Neural progenitor cell (in vitro differentiated cells): ENCODE measurements around the gene MTREX. TPM values are rescaled to one million over a fixed set of nuclear protein-coding genes. Genes with fewer than 3 reads are reported as not detected.

ENCODE experiments used
- DNase-seq: peaks from one replicate; pipeline ENCODE4 v3.0.0-alpha.2; 2016; ENCODE audit warnings: low spot score
- H2AFZ ChIP-seq: fragments of 200-600 bp; sonication (generic); replicated peaks from 2 replicates; pipeline ENCODE4 v1.6.1; 2016; ENCODE audit warnings: antibody characterized with exemption
- H3F3A ChIP-seq: fragments of 200-600 bp; sonication (generic); 2 replicates; pipeline ENCODE4 v1.6.1; 2016; ENCODE audit warnings: antibody characterized with exemption, low read depth
- H3K27ac ChIP-seq: fragments of 200-600 bp; sonication (generic); 2 replicates; pipeline ENCODE4 v1.5.1; 2016; ENCODE audit warnings: mild to moderate bottlenecking
- H3K27me3 ChIP-seq: fragments of 200-600 bp; sonication (generic); 2 replicates; pipeline ENCODE4 v1.6.1; 2016; ENCODE audit warnings: mild to moderate bottlenecking, moderate library complexity
- H3K36me3 ChIP-seq: fragments of 200-600 bp; sonication (generic); 2 replicates; pipeline ENCODE4 v1.5.1; 2016
- H3K4me1 ChIP-seq: fragments of 200-600 bp; sonication (generic); 2 replicates; pipeline ENCODE4 v1.6.1; 2016; ENCODE audit warnings: mixed run types
- H3K4me2 ChIP-seq: fragments of 200-600 bp; sonication (generic); 2 replicates; pipeline ENCODE4 v1.6.1; 2016
- H3K4me3 ChIP-seq: fragments of 200-600 bp; sonication (generic); 2 replicates; pipeline ENCODE4 v1.5.1; 2016
- H3K79me2 ChIP-seq: fragments of 200-600 bp; sonication (generic); 2 replicates; pipeline ENCODE4 v1.6.1; 2016; ENCODE audit warnings: low read depth
- H3K9ac ChIP-seq: fragments of 200-600 bp; sonication (generic); 2 replicates; pipeline ENCODE4 v1.6.1; 2016
- H3K9me3 ChIP-seq: fragments of 200-600 bp; sonication (generic); 2 replicates; pipeline ENCODE4 v1.5.1; 2016; ENCODE audit warnings: low read depth
- H4K20me1 ChIP-seq: fragments of 200-600 bp; sonication (generic); 2 replicates; pipeline ENCODE4 v1.6.1; 2016; ENCODE audit warnings: low read depth
- H3K27ac Mint-ChIP-seq: 3 replicates; pipeline ENCODE4 v1.8.0; 2021; ENCODE audit warnings: mixed read lengths
- H3K27me3 Mint-ChIP-seq: 2 replicates; pipeline ENCODE4 v1.8.0; 2022; ENCODE audit warnings: low read depth, mild to moderate bottlenecking, inconsistent platforms, moderate library complexity, mixed read lengths; ENCODE audit not compliant: insufficient read depth
- H3K36me3 Mint-ChIP-seq: 3 replicates; pipeline ENCODE4 v1.8.0; 2021; ENCODE audit warnings: mixed read lengths
- H3K4me1 Mint-ChIP-seq: 3 replicates; pipeline ENCODE4 v1.8.0; 2021; ENCODE audit warnings: mixed read lengths
- H3K4me3 Mint-ChIP-seq: 3 replicates; pipeline ENCODE4 v1.8.0; 2021; ENCODE audit warnings: mild to moderate bottlenecking, moderate library complexity, mixed read lengths
- H3K9me3 Mint-ChIP-seq: 3 replicates; pipeline ENCODE4 v1.8.0; 2020; ENCODE audit warnings: mixed read lengths
- EZH2 ChIP-seq: fragments of 200-600 bp; sonication (generic); IDR thresholded peaks from 2 replicates; pipeline ENCODE4 v1.6.1; 2017; ENCODE audit warnings: antibody characterized with exemption, mild to moderate bottlenecking, moderate library complexity
- EZH2phosphoT487 ChIP-seq: fragments of 200-600 bp; sonication (generic); IDR thresholded peaks from 2 replicates; pipeline ENCODE4 v1.6.1; 2017; ENCODE audit warnings: antibody characterized with exemption
- total RNA-seq: library from RNA; depleted of rRNA; stranded (reverse); fragments of >200 nt; gene quantifications from 2 replicates; pipeline ENCODE4 v1.2.3, GENCODE V29; 2015; ENCODE audit warnings: low replicate concordance
- TF ChIP-seq, protein P1 (sequence below): fragments of 200-600 bp; sonication (generic); IDR thresholded peaks from 2 replicates; pipeline ENCODE4 v1.5.1; 2017; ENCODE audit warnings: antibody characterized with exemption, mild to moderate bottlenecking

The MTREX gene
- total RNA-seq, 1 donor from 2014 or later, result 198 TPM

DNA sequence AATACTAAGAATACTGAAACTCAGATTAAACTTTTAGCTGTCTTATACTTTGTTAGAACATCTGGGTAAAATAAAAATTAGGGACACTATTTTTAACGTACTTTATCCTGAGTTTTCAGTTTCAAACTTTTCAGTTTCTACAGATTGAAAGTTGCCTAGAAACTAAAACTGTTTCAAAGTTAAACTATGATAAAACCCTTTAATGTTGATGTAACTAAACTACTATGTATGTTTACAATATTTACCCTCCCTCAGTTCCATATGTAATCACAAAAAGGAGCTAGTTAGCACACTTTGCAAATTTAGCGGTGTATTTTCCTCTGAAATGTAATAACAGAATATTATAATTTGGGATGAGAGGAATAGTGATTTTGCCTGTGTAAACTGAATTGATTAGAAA is 105.9 kb downstream of the MTREX start:
- no peaks in the 10 kb centered on the region for H3K4me1 Mint-ChIP-seq
- H3K27ac Mint-ChIP-seq, result no peak overlapping the region
- Histone ChIP-seq H2AFZ (no peak overlapping the region), H3K4me1 (no peaks in the 10 kb centered on the region), H3F3A (no peaks in the 10 kb centered on the region), H3K4me3 (no peak overlapping the region), H3K4me2 (no peak overlapping the region), H3K36me3 (peaks cover 32% of the 10 kb centered on the region), H4K20me1 (no peaks in the 10 kb centered on the region), H3K9me3 (no peaks in the 10 kb centered on the region), H3K27ac (no peak overlapping the region), H3K27me3 (no peaks in the 10 kb centered on the region), H3K79me2 (no peaks in the 10 kb centered on the region), H3K9ac (no peak overlapping the region)
- no peak overlapping the region for H3K4me3 Mint-ChIP-seq
- no peaks in the 10 kb centered on the region for H3K27me3 Mint-ChIP-seq
- H3K36me3 Mint-ChIP-seq, result peaks cover 11% of the 10 kb centered on the region
- TF ChIP-seq EZH2phosphoT487, result no peak
- no peak for TF ChIP-seq EZH2
- TF ChIP-seq, protein P1, sequence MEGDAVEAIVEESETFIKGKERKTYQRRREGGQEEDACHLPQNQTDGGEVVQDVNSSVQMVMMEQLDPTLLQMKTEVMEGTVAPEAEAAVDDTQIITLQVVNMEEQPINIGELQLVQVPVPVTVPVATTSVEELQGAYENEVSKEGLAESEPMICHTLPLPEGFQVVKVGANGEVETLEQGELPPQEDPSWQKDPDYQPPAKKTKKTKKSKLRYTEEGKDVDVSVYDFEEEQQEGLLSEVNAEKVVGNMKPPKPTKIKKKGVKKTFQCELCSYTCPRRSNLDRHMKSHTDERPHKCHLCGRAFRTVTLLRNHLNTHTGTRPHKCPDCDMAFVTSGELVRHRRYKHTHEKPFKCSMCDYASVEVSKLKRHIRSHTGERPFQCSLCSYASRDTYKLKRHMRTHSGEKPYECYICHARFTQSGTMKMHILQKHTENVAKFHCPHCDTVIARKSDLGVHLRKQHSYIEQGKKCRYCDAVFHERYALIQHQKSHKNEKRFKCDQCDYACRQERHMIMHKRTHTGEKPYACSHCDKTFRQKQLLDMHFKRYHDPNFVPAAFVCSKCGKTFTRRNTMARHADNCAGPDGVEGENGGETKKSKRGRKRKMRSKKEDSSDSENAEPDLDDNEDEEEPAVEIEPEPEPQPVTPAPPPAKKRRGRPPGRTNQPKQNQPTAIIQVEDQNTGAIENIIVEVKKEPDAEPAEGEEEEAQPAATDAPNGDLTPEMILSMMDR, result no peak
- H3K9me3 Mint-ChIP-seq, result no peaks in the 10 kb centered on the region
- no peak for DNase-seq

GRCh38 chr5:55415071-55415470 is 107.3 kb downstream of the MTREX start:
- Histone ChIP-seq H4K20me1 (no peaks in the 10 kb centered on the region), H3K9me3 (no peaks in the 10 kb centered on the region), H3K36me3 (peaks cover 30% of the 10 kb centered on the region), H3K27me3 (no peaks in the 10 kb centered on the region), H3K79me2 (no peaks in the 10 kb centered on the region), H2AFZ (no peak overlapping the region), H3K27ac (no peak overlapping the region), H3K4me1 (no peaks in the 10 kb centered on the region), H3F3A (no peaks in the 10 kb centered on the region), H3K4me2 (no peak overlapping the region), H3K4me3 (no peak overlapping the region), H3K9ac (no peak overlapping the region)
- H3K36me3 Mint-ChIP-seq, result peaks cover 7% of the 10 kb centered on the region
- no peak overlapping the region for H3K4me3 Mint-ChIP-seq
- no peaks in the 10 kb centered on the region for H3K27me3 Mint-ChIP-seq
- H3K4me1 Mint-ChIP-seq, result peaks cover 4% of the 10 kb centered on the region
- no peak for DNase-seq
- H3K9me3 Mint-ChIP-seq, result no peaks in the 10 kb centered on the region
- TF ChIP-seq EZH2 (no peak), EZH2phosphoT487 (no peak)
- TF ChIP-seq, protein P1, result no peak
- H3K27ac Mint-ChIP-seq, result no peak overlapping the region

DNA sequence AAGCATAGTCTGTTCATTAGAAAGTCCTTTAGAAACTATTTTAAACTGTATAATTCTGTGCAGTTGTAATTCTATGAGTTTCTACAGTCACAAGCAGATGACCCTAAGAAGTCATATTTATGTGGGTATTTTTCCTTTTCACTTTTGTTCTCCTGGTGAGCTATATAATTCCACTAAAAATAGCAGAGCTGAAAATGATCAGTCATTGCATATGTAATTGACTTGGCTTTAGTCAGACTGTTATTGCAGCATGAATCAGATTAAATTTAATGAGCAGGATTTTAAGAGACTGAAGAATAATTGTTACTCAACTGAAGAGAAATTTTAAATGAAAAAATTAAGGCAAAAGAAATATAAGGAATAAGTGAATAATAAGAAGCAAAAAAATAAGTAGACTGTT is 108.5 kb downstream of the MTREX start:
- peaks cover 18% of the 10 kb centered on the region for H3K36me3 ChIP-seq
- no peaks in the 10 kb centered on the region for H4K20me1 ChIP-seq
- Mint-ChIP-seq H3K9me3 (no peaks in the 10 kb centered on the region), H3K36me3 (peaks cover 5% of the 10 kb centered on the region), H3K4me1 (peaks cover 4% of the 10 kb centered on the region), H3K27me3 (no peaks in the 10 kb centered on the region), H3K4me3 (no peak overlapping the region), H3K27ac (no peak overlapping the region)
- TF ChIP-seq, protein P1, result no peak
- TF ChIP-seq EZH2 (no peak), EZH2phosphoT487 (no peak)
- H2AFZ ChIP-seq, result no peak overlapping the region
- DNase-seq, result no peak
- no peaks in the 10 kb centered on the region for H3K79me2 ChIP-seq
- H3K9ac ChIP-seq, result no peak overlapping the region
- no peak overlapping the region for H3K4me2 ChIP-seq
- no peaks in the 10 kb centered on the region for H3K27me3 ChIP-seq
- no peak overlapping the region for H3K27ac ChIP-seq
- H3K4me1 ChIP-seq, result no peaks in the 10 kb centered on the region
- H3F3A ChIP-seq, result no peaks in the 10 kb centered on the region
- no peak overlapping the region for H3K4me3 ChIP-seq
- H3K9me3 ChIP-seq, result no peaks in the 10 kb centered on the region
